SK-N-SH (cell line): Measurements from ENCODE around the gene CFAP100. TPM values are rescaled to one million over a fixed set of nuclear protein-coding genes. Genes with fewer than 3 reads are reported as not detected.

Source experiments
- CTCF ChIA-PET: fragments of 300-600, 350-600 bp; formaldehyde crosslinking; extraction: SDS; loops from one replicate; lab custom pipeline; 2021; lab: Yijun Ruan, JAX
- POLR2A ChIA-PET: fragments of 350-600 bp; sonication (Branson Sonifier 250); formaldehyde crosslinking; extraction: SDS; loops from one replicate; lab custom pipeline; 2020; ENCODE audit warnings: antibody characterized with exemption, inconsistent platforms; lab: Yijun Ruan, JAX
- DNase-seq: peaks from one replicate; pipeline ENCODE4 v3.0.0; 2012
- H2AFZ ChIP-seq: fragments of 200-600 bp; sonication (generic); 2 replicates; pipeline ENCODE4 v1.8.1; 2016; ENCODE audit warnings: antibody characterized with exemption, mild to moderate bottlenecking, low read depth
- H3F3A ChIP-seq: fragments of 200-600 bp; sonication (generic); replicated peaks from 2 replicates; pipeline ENCODE3; 2016; ENCODE audit warnings: antibody characterized with exemption, mild to moderate bottlenecking; ENCODE audit not compliant: insufficient read depth
- H3K27ac ChIP-seq, 2 experiments: fragments of 200-500 bp in 1 of 2; fragments of 200-600 bp in 1 of 2; sonication (Bioruptor generic) in 1 of 2; sonication (generic), shearing (Covaris generic) in 1 of 2; 2 replicates each; pipeline versions ENCODE4 v1.5.1 to v1.6.1; 2014 to 2016; ENCODE audit warnings: low read depth in 2 of 2, inconsistent platforms in 1 of 2, low read length in 1 of 2, mild to moderate bottlenecking in 1 of 2, mixed read lengths in 1 of 2
- H3K27me3 ChIP-seq: fragments of 200-600 bp; sonication (generic), shearing (Covaris generic); 2 replicates; pipeline ENCODE4 v1.6.1; 2016; ENCODE audit warnings: mixed run types; ENCODE audit not compliant: insufficient read depth
- H3K36me3 ChIP-seq, 2 experiments: fragments of 200-500 bp in 1 of 2; fragments of 200-600 bp in 1 of 2; sonication (Bioruptor generic) in 1 of 2; sonication (generic) in 1 of 2; replicated peaks in 1 of 2; 2 replicates each; pipeline versions ENCODE3 to v1.5.1; 2014 to 2016; ENCODE audit warnings: low read length in 1 of 2, mild to moderate bottlenecking in 1 of 2; ENCODE audit not compliant: insufficient read depth in 2 of 2, control insufficient read depth in 1 of 2
- H3K4me1 ChIP-seq, 2 experiments: fragments of 200-500 bp in 1 of 2; fragments of 200-600 bp in 1 of 2; sonication (Bioruptor generic) in 1 of 2; sonication (generic), shearing (Covaris generic) in 1 of 2; 2 replicates each; pipeline versions ENCODE4 v1.5.1 to v1.6.1; 2014 to 2016; ENCODE audit warnings: low read depth in 1 of 2, low read length in 1 of 2, mixed run types in 1 of 2; ENCODE audit not compliant: insufficient read depth in 2 of 2, control insufficient read depth in 1 of 2
- H3K4me2 ChIP-seq: fragments of 200-600 bp; sonication (generic), shearing (Covaris generic); 2 replicates; pipeline ENCODE4 v1.6.1; 2017; ENCODE audit warnings: mixed run types
- H3K4me3 ChIP-seq, 2 experiments: fragments of 200-500 bp in 1 of 2; fragments of 200-600 bp in 1 of 2; sonication (Bioruptor generic) in 1 of 2; sonication (generic), shearing (Covaris generic) in 1 of 2; 2 replicates each; pipeline versions ENCODE4 v1.5.1 to v1.8.1; 2014 to 2016; ENCODE audit warnings: low read depth in 2 of 2, inconsistent platforms in 1 of 2, low read length in 1 of 2, mild to moderate bottlenecking in 1 of 2, mixed read lengths in 1 of 2, moderate library complexity in 1 of 2
- H3K79me2 ChIP-seq: fragments of 200-600 bp; sonication (generic); 2 replicates; pipeline ENCODE4 v1.8.1; 2017; ENCODE audit warnings: mild to moderate bottlenecking; ENCODE audit not compliant: insufficient read depth
- H3K9ac ChIP-seq: fragments of 200-600 bp; sonication (generic); 2 replicates; pipeline ENCODE4 v1.6.1; 2017; ENCODE audit warnings: mixed run types
- H3K9me2 ChIP-seq: fragments of 200-600 bp; sonication (generic); 2 replicates; pipeline ENCODE4 v1.6.1; 2017; ENCODE audit warnings: mixed run types
- H3K9me3 ChIP-seq: fragments of 200-600 bp; sonication (generic); 2 replicates; pipeline ENCODE4 v1.6.1; 2017; ENCODE audit warnings: mixed run types, mild to moderate bottlenecking, moderate library complexity
- H4K20me1 ChIP-seq: fragments of 200-600 bp; sonication (generic); 2 replicates; pipeline ENCODE4 v1.6.1; 2017; ENCODE audit warnings: mild to moderate bottlenecking, mixed run types; ENCODE audit not compliant: insufficient read depth
- ELF1 ChIP-seq: IDR thresholded peaks from 2 replicates; pipeline ENCODE4 v1.4.0; 2012
- EZH2phosphoT487 ChIP-seq: fragments of 200-600 bp; sonication (generic); IDR thresholded peaks from 2 replicates; pipeline ENCODE4 v1.6.1; 2017; ENCODE audit warnings: low read depth, mixed run types, mild to moderate bottlenecking, antibody characterized with exemption, moderate library complexity, borderline replicate concordance
- GABPA ChIP-seq: IDR thresholded peaks from 2 replicates; pipeline ENCODE4 v1.4.0; 2012; ENCODE audit warnings: low read depth, mild to moderate bottlenecking
- JUND ChIP-seq: IDR thresholded peaks from 2 replicates; pipeline ENCODE4 v1.4.0; 2012
- MAX ChIP-seq: IDR thresholded peaks from 2 replicates; pipeline ENCODE4 v1.4.0; 2012; ENCODE audit warnings: low read depth
- MEF2A ChIP-seq: IDR thresholded peaks from 2 replicates; pipeline ENCODE4 v1.4.0; 2012; ENCODE audit warnings: low read depth, borderline replicate concordance
- MXI1 ChIP-seq: IDR thresholded peaks from 2 replicates; pipeline ENCODE4 v1.6.1; 2012; ENCODE audit warnings: mild to moderate bottlenecking, low read depth, low read length, improper control_type of control experiment
- POLR2AphosphoS5 ChIP-seq: IDR thresholded peaks from 2 replicates; pipeline ENCODE4 v1.6.1; 2012; ENCODE audit warnings: low read depth, low read length
- RCOR1 ChIP-seq: fragments of 150-350 bp; IDR thresholded peaks from 2 replicates; pipeline ENCODE4 v1.6.1; 2017; ENCODE audit warnings: antibody characterized with exemption, low read length
- SIN3A ChIP-seq: IDR thresholded peaks from 2 replicates; pipeline ENCODE4 v1.6.1; 2012; ENCODE audit warnings: low read depth, mild to moderate bottlenecking, low read length, moderate library complexity, borderline replicate concordance
- SMC3 ChIP-seq: IDR thresholded peaks from 2 replicates; pipeline ENCODE4 v1.6.1; 2012; ENCODE audit warnings: low read depth, low read length, improper control_type of control experiment
- TEAD4 ChIP-seq: IDR thresholded peaks from 2 replicates; pipeline ENCODE4 v1.4.0; 2012; ENCODE audit warnings: mild to moderate bottlenecking, borderline replicate concordance; ENCODE audit not compliant: insufficient read depth
- ZBTB33 ChIP-seq: IDR thresholded peaks from 2 replicates; pipeline ENCODE4 v1.4.0; 2012; ENCODE audit warnings: low read depth, borderline replicate concordance
- WGBS: methylation state at CpG from one replicate; pipeline ENCODE4 v1.1.6; 2017; ENCODE audit warnings: low lambda C conversion rate; 5-methylcytosine and 5-hydroxymethylcytosine counted together
- polyA plus RNA-seq, 3 experiments: library from polyadenylated mRNA; depleted of rRNA; stranded (reverse); fragments of >200 nt; gene quantifications; 2 replicates each; pipeline ENCODE4 v1.2.3, GENCODE V29; 2012
- TF ChIP-seq, protein P1 (sequence below): fragments of 150-350 bp; IDR thresholded peaks from 2 replicates; pipeline ENCODE4 v1.6.1; 2016; ENCODE audit warnings: mild to moderate bottlenecking, low read depth, low read length
- TF ChIP-seq, protein P2 (sequence below): IDR thresholded peaks from 2 replicates; pipeline ENCODE4; 2012
- TF ChIP-seq, protein P3 (sequence below): IDR thresholded peaks from 2 replicates; pipeline ENCODE4 v1.6.1; 2012; ENCODE audit warnings: mild to moderate bottlenecking, low read depth, low read length, moderate library complexity

The CFAP100 gene
- polyA plus RNA-seq, 1 of the 3 experiments (the other 2 are of a cell fraction) = not detected

GRCh38 chr3:126361211-126361610 is 33.5 kb upstream of the CFAP100 start:
- DNase-seq = no peak
- Histone ChIP-seq H3K4me1 (peaks cover 0 to 11% of the 10 kb centered on the region in 2 experiments; a peak in 1 of 4 replicates), H3K9me2 (no peaks in the 10 kb centered on the region), H3K36me3 (no peaks in the 10 kb centered on the region), H3K4me2 (no peak overlapping the region), H3K9me3 (no peaks in the 10 kb centered on the region), H3K27me3 (peaks cover 34% of the 10 kb centered on the region), H4K20me1 (no peaks in the 10 kb centered on the region), H2AFZ (no peak overlapping the region), H3K9ac (no peak overlapping the region), H3K79me2 (no peaks in the 10 kb centered on the region), H3K27ac (no peak overlapping the region), H3K4me3 (no peak overlapping the region), H3F3A (no peaks in the 10 kb centered on the region)
- POLR2A ChIA-PET = no interaction called here
- CTCF ChIA-PET = no interaction called here
- TF ChIP-seq EZH2phosphoT487 (no peak), JUND (no peak), RCOR1 (no peak), ELF1 (no peak), GABPA (no peak), SMC3 (no peak), MEF2A (no peak), ZBTB33 (no peak), MXI1 (no peak), TEAD4 (no peak), POLR2AphosphoS5 (no peak), MAX (no peak), SIN3A (no peak)
- TF ChIP-seq, protein P1, sequence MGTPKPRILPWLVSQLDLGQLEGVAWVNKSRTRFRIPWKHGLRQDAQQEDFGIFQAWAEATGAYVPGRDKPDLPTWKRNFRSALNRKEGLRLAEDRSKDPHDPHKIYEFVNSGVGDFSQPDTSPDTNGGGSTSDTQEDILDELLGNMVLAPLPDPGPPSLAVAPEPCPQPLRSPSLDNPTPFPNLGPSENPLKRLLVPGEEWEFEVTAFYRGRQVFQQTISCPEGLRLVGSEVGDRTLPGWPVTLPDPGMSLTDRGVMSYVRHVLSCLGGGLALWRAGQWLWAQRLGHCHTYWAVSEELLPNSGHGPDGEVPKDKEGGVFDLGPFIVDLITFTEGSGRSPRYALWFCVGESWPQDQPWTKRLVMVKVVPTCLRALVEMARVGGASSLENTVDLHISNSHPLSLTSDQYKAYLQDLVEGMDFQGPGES = no peak
- TF ChIP-seq, protein P2, sequence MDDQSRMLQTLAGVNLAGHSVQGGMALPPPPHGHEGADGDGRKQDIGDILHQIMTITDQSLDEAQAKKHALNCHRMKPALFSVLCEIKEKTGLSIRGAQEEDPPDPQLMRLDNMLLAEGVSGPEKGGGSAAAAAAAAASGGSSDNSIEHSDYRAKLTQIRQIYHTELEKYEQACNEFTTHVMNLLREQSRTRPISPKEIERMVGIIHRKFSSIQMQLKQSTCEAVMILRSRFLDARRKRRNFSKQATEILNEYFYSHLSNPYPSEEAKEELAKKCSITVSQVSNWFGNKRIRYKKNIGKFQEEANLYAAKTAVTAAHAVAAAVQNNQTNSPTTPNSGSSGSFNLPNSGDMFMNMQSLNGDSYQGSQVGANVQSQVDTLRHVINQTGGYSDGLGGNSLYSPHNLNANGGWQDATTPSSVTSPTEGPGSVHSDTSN = no peak
- TF ChIP-seq, protein P3, sequence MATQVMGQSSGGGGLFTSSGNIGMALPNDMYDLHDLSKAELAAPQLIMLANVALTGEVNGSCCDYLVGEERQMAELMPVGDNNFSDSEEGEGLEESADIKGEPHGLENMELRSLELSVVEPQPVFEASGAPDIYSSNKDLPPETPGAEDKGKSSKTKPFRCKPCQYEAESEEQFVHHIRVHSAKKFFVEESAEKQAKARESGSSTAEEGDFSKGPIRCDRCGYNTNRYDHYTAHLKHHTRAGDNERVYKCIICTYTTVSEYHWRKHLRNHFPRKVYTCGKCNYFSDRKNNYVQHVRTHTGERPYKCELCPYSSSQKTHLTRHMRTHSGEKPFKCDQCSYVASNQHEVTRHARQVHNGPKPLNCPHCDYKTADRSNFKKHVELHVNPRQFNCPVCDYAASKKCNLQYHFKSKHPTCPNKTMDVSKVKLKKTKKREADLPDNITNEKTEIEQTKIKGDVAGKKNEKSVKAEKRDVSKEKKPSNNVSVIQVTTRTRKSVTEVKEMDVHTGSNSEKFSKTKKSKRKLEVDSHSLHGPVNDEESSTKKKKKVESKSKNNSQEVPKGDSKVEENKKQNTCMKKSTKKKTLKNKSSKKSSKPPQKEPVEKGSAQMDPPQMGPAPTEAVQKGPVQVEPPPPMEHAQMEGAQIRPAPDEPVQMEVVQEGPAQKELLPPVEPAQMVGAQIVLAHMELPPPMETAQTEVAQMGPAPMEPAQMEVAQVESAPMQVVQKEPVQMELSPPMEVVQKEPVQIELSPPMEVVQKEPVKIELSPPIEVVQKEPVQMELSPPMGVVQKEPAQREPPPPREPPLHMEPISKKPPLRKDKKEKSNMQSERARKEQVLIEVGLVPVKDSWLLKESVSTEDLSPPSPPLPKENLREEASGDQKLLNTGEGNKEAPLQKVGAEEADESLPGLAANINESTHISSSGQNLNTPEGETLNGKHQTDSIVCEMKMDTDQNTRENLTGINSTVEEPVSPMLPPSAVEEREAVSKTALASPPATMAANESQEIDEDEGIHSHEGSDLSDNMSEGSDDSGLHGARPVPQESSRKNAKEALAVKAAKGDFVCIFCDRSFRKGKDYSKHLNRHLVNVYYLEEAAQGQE = no peak
- 51% methylated on average over 9 of the region's 9 CpGs for WGBS
